Heart left ventricle (tissue), 13 donors: ENCODE measurements around the gene EIF2B2.

ENCODE experiments used
- POLR2A ChIP-seq, 2 donors: fragments of 450-650 bp; IDR thresholded peaks; one replicate each; pipeline ENCODE4 v1.6.1; 2017; ENCODE audit warnings: antibody characterized with exemption in 2 of 2, mild to moderate bottlenecking in 2 of 2, moderate library complexity in 2 of 2
- TF ChIP-seq, protein P1 (sequence below), 12 donors: fragments of 200-600 bp; sonication (generic) in 4 of 12; IDR thresholded peaks; one replicate each; pipeline versions ENCODE4 v1.5.0 to v1.8.0; 2018 to 2022; ENCODE audit warnings: antibody characterized with exemption in 12 of 12, mild to moderate bottlenecking in 5 of 12
- donor health status: ischemic (EF 13 %, LVEDD 7.1; RV severe dilation, severe dysfunction).
- donor health status: DM: no; HTN: yes; CAD: no.
- donor health status: DM: no; HTN: no; CAD: no.
- donor health status: ischemic (EF 25% LVEDD 6.9; RV normal size, moderate dysfunction).
- donor health status: ischemic (EF 25% LVEDD 5.7; RV mildly dilated, moderate dysfunction).
- donor health status: ischemic (EF 35%, LVEDD 5.7; RV mildly dilated, moderate dysfunction).
- donor health status: nonischemic (EF 11% LVEDD 7.7; RV severe dilation, severe dysfunction).
- donor health status: DM: yes; HTN: yes; CAD: no.
- donor health status: PGD.
- donor health status: ischemic (EF 29% LVEDD 5.4; RV normal size, mild dysfunction).
- donor health status: nonischemic (EF 23%, LVEDD 6.1; RV moderate dilation, normal function).

DNA sequence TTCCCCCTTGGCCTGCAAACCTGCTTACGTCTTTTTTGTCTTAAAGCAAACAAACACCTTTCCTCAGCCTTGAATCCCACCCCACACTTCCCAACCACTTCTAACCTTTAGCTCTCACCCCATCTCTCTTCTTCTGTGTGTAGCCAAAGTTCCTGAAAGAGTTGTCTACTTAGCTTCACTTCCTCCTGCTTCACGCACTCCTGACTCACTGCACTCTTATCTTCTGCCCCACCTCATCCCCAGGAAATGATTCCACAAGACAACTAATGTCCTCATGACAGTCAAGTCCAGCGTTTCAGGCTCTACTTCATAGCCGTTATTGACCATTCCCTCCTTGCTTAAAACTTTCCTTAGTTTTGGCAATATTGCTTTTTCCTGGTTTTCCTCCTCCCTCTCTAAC lies 22.4 kb downstream of the EIF2B2 start:
- TF ChIP-seq, protein P1, sequence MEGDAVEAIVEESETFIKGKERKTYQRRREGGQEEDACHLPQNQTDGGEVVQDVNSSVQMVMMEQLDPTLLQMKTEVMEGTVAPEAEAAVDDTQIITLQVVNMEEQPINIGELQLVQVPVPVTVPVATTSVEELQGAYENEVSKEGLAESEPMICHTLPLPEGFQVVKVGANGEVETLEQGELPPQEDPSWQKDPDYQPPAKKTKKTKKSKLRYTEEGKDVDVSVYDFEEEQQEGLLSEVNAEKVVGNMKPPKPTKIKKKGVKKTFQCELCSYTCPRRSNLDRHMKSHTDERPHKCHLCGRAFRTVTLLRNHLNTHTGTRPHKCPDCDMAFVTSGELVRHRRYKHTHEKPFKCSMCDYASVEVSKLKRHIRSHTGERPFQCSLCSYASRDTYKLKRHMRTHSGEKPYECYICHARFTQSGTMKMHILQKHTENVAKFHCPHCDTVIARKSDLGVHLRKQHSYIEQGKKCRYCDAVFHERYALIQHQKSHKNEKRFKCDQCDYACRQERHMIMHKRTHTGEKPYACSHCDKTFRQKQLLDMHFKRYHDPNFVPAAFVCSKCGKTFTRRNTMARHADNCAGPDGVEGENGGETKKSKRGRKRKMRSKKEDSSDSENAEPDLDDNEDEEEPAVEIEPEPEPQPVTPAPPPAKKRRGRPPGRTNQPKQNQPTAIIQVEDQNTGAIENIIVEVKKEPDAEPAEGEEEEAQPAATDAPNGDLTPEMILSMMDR (IDR thresholded peaks at IDR 0.05): no peak
- TF ChIP-seq POLR2A (IDR thresholded peaks at IDR 0.05): no peak
